Peyer's patch (tissue), 4 donors: ENCODE results near the gene MAP3K3.

Experiments used
- CTCF ChIP-seq, 6 experiments: fragments of 450-650 bp in 4 of 6; fragments of 200-600 bp in 2 of 6; sonication (generic) in 1 of 6; IDR thresholded peaks; one replicate each; pipeline ENCODE4 v1.5.1; 2017 to 2019; ENCODE audit warnings: antibody characterized with exemption in 6 of 6, mild to moderate bottlenecking in 3 of 6, moderate library complexity in 1 of 6
- POLR2A ChIP-seq, 2 donors: fragments of 450-650 bp; IDR thresholded peaks; one replicate each; pipeline ENCODE4 v1.5.1; 2017; ENCODE audit warnings: antibody characterized with exemption in 2 of 2, mild to moderate bottlenecking in 2 of 2, moderate library complexity in 2 of 2

DNA sequence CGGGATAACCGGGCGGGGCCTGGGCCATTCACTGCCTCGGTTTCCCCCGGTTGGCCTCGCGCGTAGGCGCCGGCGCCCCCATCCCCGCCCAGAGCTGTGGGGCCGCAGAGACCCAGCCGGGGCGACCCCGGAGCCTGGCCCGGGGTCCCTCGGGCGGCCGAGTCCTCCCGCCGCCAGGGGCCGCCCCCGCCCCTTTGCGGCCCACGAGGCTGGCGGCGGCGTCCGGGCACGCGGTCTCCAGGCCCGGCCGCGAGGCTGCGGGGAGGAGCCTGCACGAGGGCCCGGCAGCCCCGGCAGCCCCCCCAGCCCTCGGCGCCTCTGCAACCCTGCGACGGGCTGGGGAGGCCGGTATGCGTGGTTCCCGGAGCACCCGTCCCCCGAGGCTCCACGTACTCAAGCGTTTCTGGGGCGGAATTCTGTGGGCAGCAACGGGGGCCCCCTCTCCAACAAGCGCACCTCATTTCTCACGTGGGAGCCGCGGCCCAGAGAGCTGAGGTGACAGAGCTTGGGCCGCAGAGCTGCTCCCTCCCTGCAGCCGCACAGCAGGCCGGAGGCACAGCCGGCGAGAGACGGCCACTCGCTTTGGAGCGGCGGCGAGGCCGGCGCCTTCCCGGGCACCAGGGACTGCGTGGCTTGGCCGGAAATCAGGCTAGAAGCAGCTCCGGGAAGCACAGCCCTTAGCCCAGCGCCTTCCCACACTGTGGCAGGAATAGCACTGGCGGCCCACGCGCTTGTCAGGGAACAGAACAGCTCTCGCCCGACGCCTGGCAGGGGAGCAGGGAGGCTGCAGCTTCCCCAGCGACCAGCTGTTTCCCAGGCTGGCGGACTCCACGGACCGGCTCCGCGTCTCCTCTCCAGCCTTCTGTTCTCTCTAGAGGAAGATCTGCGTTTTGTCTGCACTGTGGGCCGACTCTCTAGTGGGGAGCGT lies 78.6 kb downstream of the MAP3K3 start:
- TF ChIP-seq CTCF (IDR thresholded peaks at IDR 0.05) (peak in 1 of 6 experiments; percentile 24), POLR2A (IDR thresholded peaks at IDR 0.05) (no peak)
